Measurements from ENCODE around the gene PGC.

PGC gene

GRCh38 chr6:41787219-41787917 is 40.2 kb upstream of the PGC start, which contains the start of gene TOMM6:
Gene TOMM6, plus strand, starts transcription at chr6:41787694. Its CDS starts 4 bp downstream, at chr6:41787698.
- Histone ChIP-seq H3K4me2 (ENCODE audit: insufficient read depth, low read length) (peak within 1 kb of the TSS; percentile 90), H4K20me1 (ENCODE audit: insufficient read depth, low read length) (peaks cover 8% of the 10 kb centered on the region; the same call in 1 of the 2 replicates), H3K4me3 (ENCODE audit: low read depth in 1 of 2, low read length in 2 of 2) (peak within 1 kb of the TSS; percentile 85 to 99), H3K9me3 (ENCODE audit: insufficient read depth, low read length, severe bottlenecking) (no peaks in the 10 kb centered on the region), H3K27me3 (ENCODE audit: insufficient read depth, low read length, poor library complexity) (no peaks in the 10 kb centered on the region), H2AFZ (ENCODE audit: low read depth, low read length) (peak within 1 kb of the TSS; percentile 80), H3K4me1 (ENCODE audit: insufficient read depth, low read length) (peaks cover 32% of the 10 kb centered on the region), H3K79me2 (ENCODE audit: insufficient read depth, low read length) (peaks cover 42% of the 10 kb centered on the region), H3K27ac (ENCODE audit: low read length) (peak within 1 kb of the TSS; percentile 90), H3K36me3 (ENCODE audit: insufficient read depth, low read length) (peaks cover 35% of the 10 kb centered on the region), H3K9ac (ENCODE audit: low read depth, low read length) (peak within 1 kb of the TSS; percentile 79)
- TF ChIP-seq EZH2 (IDR thresholded peaks at IDR 0.05; ENCODE audit: borderline replicate concordance, low read depth, low read length, severe bottlenecking) (no peak), CTCF (IDR thresholded peaks at IDR 0.05; ENCODE audit: borderline replicate concordance, extremely low read depth, low read length, poor library complexity, severe bottlenecking) (peak; percentile 80)
- DNase-seq (peak; percentile 96), ATAC-seq (ENCODE audit: insufficient read depth, low read depth) (peak; percentile 80)

- Histone ChIP-seq H3K4me2 (ENCODE audit: insufficient read depth, low read length) (peak overlapping the region; percentile 90), H3K27me3 (ENCODE audit: insufficient read depth, low read length, poor library complexity) (no peaks in the 10 kb centered on the region), H3K4me3 (ENCODE audit: low read depth in 1 of 2, low read length in 2 of 2) (peak overlapping the region; percentile 85 to 99), H3K4me1 (ENCODE audit: insufficient read depth, low read length) (peaks cover 32% of the 10 kb centered on the region), H3K36me3 (ENCODE audit: insufficient read depth, low read length) (peaks cover 28% of the 10 kb centered on the region), H3K9me3 (ENCODE audit: insufficient read depth, low read length, severe bottlenecking) (no peaks in the 10 kb centered on the region), H2AFZ (ENCODE audit: low read depth, low read length) (peak overlapping the region; percentile 67), H3K9ac (ENCODE audit: low read depth, low read length) (peak overlapping the region; percentile 79), H3K27ac (ENCODE audit: low read length) (peak overlapping the region; percentile 90), H3K79me2 (ENCODE audit: insufficient read depth, low read length) (peaks cover 42% of the 10 kb centered on the region), H4K20me1 (ENCODE audit: insufficient read depth, low read length) (peaks cover 8% of the 10 kb centered on the region; the same call in 1 of the 2 replicates)
- ATAC-seq (ENCODE audit: insufficient read depth, low read depth): peak; percentile 80
- TF ChIP-seq EZH2 (IDR thresholded peaks at IDR 0.05; ENCODE audit: borderline replicate concordance, low read depth, low read length, severe bottlenecking) (no peak), CTCF (IDR thresholded peaks at IDR 0.05; ENCODE audit: borderline replicate concordance, extremely low read depth, low read length, poor library complexity, severe bottlenecking) (peak; percentile 85)
- peak; percentile 88 for DNase-seq
Observed at GRCh38 chr6:41786451-41787218, 39.4 kb upstream of the PGC start.

GRCh38 chr6:41785689-41786450 is 38.7 kb upstream of the PGC start:
- Histone ChIP-seq H3K9ac (ENCODE audit: low read depth, low read length) (peak overlapping the region; percentile 79), H3K36me3 (ENCODE audit: insufficient read depth, low read length) (peaks cover 21% of the 10 kb centered on the region), H3K27me3 (ENCODE audit: insufficient read depth, low read length, poor library complexity) (peaks cover 2% of the 10 kb centered on the region), H3K4me2 (ENCODE audit: insufficient read depth, low read length) (peak overlapping the region; percentile 90), H3K27ac (ENCODE audit: low read length) (peak overlapping the region; percentile 50), H2AFZ (ENCODE audit: low read depth, low read length) (peak overlapping the region; percentile 67), H3K4me3 (ENCODE audit: low read depth in 1 of 2, low read length in 2 of 2) (peak overlapping the region; percentile 85 to 99; a peak in 3 of 4 replicates), H3K4me1 (ENCODE audit: insufficient read depth, low read length) (peaks cover 40% of the 10 kb centered on the region), H3K79me2 (ENCODE audit: insufficient read depth, low read length) (peaks cover 42% of the 10 kb centered on the region), H3K9me3 (ENCODE audit: insufficient read depth, low read length, severe bottlenecking) (no peaks in the 10 kb centered on the region), H4K20me1 (ENCODE audit: insufficient read depth, low read length) (peaks cover 8% of the 10 kb centered on the region; the same call in 1 of the 2 replicates)
- DNase-seq: no peak
- ATAC-seq (ENCODE audit: insufficient read depth, low read depth): no peak; the same call in 1 of the 3 replicates
- TF ChIP-seq EZH2 (IDR thresholded peaks at IDR 0.05; ENCODE audit: borderline replicate concordance, low read depth, low read length, severe bottlenecking) (no peak), CTCF (IDR thresholded peaks at IDR 0.05; ENCODE audit: borderline replicate concordance, extremely low read depth, low read length, poor library complexity, severe bottlenecking) (no peak)
